ENCODE data around the gene DHRS7B.

DNA sequence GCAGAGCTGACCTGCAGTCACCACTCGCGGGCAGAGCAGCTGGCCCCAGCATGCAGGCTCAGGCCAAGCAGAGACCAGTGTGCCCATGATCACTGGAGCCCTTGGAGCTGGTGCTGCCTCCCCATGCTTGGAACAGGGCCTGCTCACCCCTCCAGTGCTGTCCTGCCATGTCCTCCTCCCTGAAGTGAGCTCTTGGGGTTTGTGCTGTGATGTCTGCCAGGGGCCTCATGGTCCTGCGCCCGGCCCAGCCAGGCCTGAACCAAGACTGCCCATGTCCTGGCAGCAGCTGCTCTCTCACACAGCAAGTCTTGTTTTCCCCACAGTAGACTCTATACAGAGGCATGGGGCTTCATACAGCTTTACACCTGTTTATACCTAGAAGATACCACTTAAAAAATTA is 62.6 kb downstream of the DHRS7B start:
- TF ChIP-seq SPI1 (IDR thresholded peaks at IDR 0.05; ENCODE audit: low read depth, low read length), result no peak
- no peak for TF ChIP-seq POLR2AphosphoS5 (IDR thresholded peaks at IDR 0.05; ENCODE audit: low read depth, low read length)
- no peak for TF ChIP-seq POLR2A (IDR thresholded peaks at IDR 0.05; ENCODE audit: low read depth, low read length)
- no peak for TF ChIP-seq TAF1 (IDR thresholded peaks at IDR 0.05; ENCODE audit: low read depth, low read length)
- no peak for TF ChIP-seq POU2F2 (IDR thresholded peaks at IDR 0.05; ENCODE audit: low read depth, low read length)
